Spleen (tissue), 7 donors: Measurements from ENCODE around the gene CACNA1A.

Experiments used
- POLR2A ChIP-seq, 3 donors: fragments of 450-650 bp; IDR thresholded peaks; one replicate each; pipeline ENCODE4 v1.5.1; 2017; ENCODE audit warnings: antibody characterized with exemption in 3 of 3, mild to moderate bottlenecking in 1 of 3
- POLR2AphosphoS5 ChIP-seq, 3 donors: sonication (generic); formaldehyde crosslinking; IDR thresholded peaks; one replicate each; pipeline ENCODE4 v1.5.1; 2017; ENCODE audit warnings: antibody characterized with exemption in 3 of 3
- TF ChIP-seq, protein P1 (sequence below), 11 experiments: fragments of 200-600 bp in 7 of 11; fragments of 450-650 bp in 4 of 11; sonication (generic) in 4 of 11; IDR thresholded peaks in 8 of 11; conservative IDR thresholded peaks in 3 of 11; 1 replicate in 7 of 11; 2 replicates in 4 of 11; pipeline versions ENCODE4 v1.4.0 to v1.8.0; 2016 to 2021; ENCODE audit warnings: antibody characterized with exemption in 11 of 11, inconsistent platforms in 4 of 11, mild to moderate bottlenecking in 1 of 11
- donor health status: DM: no; HTN: no; CAD: no; lungs with moderate emphysema.
- donor health status: DM: no; HTN: no; CAD: no.
- donor health status: DM: no; HTN: no; CAD: no.

DNA sequence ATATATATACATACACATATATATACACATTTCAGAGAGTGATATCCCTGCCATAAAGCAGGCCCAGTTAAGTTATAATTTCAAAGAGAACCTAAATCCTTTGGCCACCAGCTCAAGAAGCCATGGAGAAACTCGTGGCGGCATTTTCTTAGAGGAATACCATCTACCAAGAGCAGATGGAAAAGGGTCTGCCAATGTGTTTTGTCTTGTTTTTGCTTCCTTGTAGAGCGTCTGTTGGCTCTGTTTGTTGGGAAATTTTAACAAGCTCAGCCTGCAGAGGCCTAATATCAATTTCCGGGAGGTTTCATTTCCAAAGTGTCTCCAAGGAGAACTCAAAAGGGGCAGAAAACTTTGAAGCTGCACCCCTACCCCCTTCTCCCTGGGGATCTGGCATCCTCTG is 215.5 kb downstream of the CACNA1A start:
- no peak for TF ChIP-seq POLR2A (IDR thresholded peaks at IDR 0.05)
- TF ChIP-seq, protein P1, sequence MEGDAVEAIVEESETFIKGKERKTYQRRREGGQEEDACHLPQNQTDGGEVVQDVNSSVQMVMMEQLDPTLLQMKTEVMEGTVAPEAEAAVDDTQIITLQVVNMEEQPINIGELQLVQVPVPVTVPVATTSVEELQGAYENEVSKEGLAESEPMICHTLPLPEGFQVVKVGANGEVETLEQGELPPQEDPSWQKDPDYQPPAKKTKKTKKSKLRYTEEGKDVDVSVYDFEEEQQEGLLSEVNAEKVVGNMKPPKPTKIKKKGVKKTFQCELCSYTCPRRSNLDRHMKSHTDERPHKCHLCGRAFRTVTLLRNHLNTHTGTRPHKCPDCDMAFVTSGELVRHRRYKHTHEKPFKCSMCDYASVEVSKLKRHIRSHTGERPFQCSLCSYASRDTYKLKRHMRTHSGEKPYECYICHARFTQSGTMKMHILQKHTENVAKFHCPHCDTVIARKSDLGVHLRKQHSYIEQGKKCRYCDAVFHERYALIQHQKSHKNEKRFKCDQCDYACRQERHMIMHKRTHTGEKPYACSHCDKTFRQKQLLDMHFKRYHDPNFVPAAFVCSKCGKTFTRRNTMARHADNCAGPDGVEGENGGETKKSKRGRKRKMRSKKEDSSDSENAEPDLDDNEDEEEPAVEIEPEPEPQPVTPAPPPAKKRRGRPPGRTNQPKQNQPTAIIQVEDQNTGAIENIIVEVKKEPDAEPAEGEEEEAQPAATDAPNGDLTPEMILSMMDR (IDR thresholded peaks at IDR 0.05 in 8 of 11, conservative IDR thresholded peaks at IDR 0.05 in 3 of 11), result no peak
- no peak for TF ChIP-seq POLR2AphosphoS5 (IDR thresholded peaks at IDR 0.05)
